Heart left ventricle (tissue), 13 donors: Measurements from ENCODE around the gene SKIC8.
"Not testable (repeated sequence)": the region's sequence is repeated elsewhere in the genome, so short reads cannot be mapped to it uniquely, and the experiment has no call there.

Experiments used
- CTCF ChIP-seq, 12 donors: fragments of 200-600 bp; sonication (generic) in 4 of 12; IDR thresholded peaks; one replicate each; pipeline versions ENCODE4 v1.5.0 to v1.8.0; 2018 to 2022; ENCODE audit warnings: antibody characterized with exemption in 12 of 12, mild to moderate bottlenecking in 5 of 12
- POLR2A ChIP-seq, 2 donors: fragments of 450-650 bp; IDR thresholded peaks; one replicate each; pipeline ENCODE4 v1.6.1; 2017; ENCODE audit warnings: antibody characterized with exemption in 2 of 2, mild to moderate bottlenecking in 2 of 2, moderate library complexity in 2 of 2
- donor health status: ischemic (EF 13 %, LVEDD 7.1; RV severe dilation, severe dysfunction).
- donor health status: DM: no; HTN: yes; CAD: no.
- donor health status: DM: no; HTN: no; CAD: no.
- donor health status: ischemic (EF 25% LVEDD 6.9; RV normal size, moderate dysfunction).
- donor health status: ischemic (EF 25% LVEDD 5.7; RV mildly dilated, moderate dysfunction).
- donor health status: ischemic (EF 35%, LVEDD 5.7; RV mildly dilated, moderate dysfunction).
- donor health status: nonischemic (EF 11% LVEDD 7.7; RV severe dilation, severe dysfunction).
- donor health status: DM: yes; HTN: yes; CAD: no.
- donor health status: PGD.
- donor health status: ischemic (EF 29% LVEDD 5.4; RV normal size, mild dysfunction).
- donor health status: nonischemic (EF 23%, LVEDD 6.1; RV moderate dilation, normal function).

GRCh38 chr15:78245976-78246620, 53.3 kb downstream of the SKIC8 start:
- not testable (repeated sequence) for TF ChIP-seq CTCF, POLR2A (IDR thresholded peaks at IDR 0.05)
